A549 (cell line): ENCODE data around the gene TTC24. TPM values are rescaled to one million over a fixed set of nuclear protein-coding genes. Genes with fewer than 3 reads are reported as not detected.
A peak's percentile ranks its signal among the peaks of the same experiment; 100 is the strongest.
"Not testable (repeated sequence)": the region's sequence is repeated elsewhere in the genome, so short reads cannot be mapped to it uniquely, and the experiment has no call there.

Source experiments
- ATAC-seq, 2 experiments: fragments of 200-7000 bp in 1 of 2; fragments of >200 bp in 1 of 2; cut with Nextera tagmentation in 1 of 2; cut with Tn5 transposase in 1 of 2; 3 replicates each; pipeline versions ENCODE4 v1.8.0 to v1.9.1; 2018 to 2020; ENCODE audit warnings: mild to moderate bottlenecking in 1 of 2, moderate library complexity in 1 of 2
- CTCF ChIA-PET: fragments of 300-600 bp; sonication (Branson Sonifier 250); formaldehyde crosslinking; extraction: SDS; loops from one replicate; lab custom pipeline; 2021; ENCODE audit warnings: antibody characterized with exemption, inconsistent platforms; lab: Yijun Ruan, JAX
- POLR2A ChIA-PET: fragments of 350-600 bp; formaldehyde crosslinking; extraction: SDS; loops from one replicate; lab custom pipeline; 2021; ENCODE audit warnings: antibody characterized with exemption, inconsistent platforms; lab: Yijun Ruan, JAX
- DNase-seq, 2 experiments: peaks; one replicate each; pipeline versions ENCODE4 v3.0.0 to v3.0.0-alpha.2; 2011 to 2016; ENCODE audit warnings: low read depth in 1 of 2, low spot score in 1 of 2
- FAIRE-seq: peaks from 2 replicates; lab custom pipeline; 2011; peaks lifted over from hg19 to GRCh38; lab: Jason Lieb, UNC
- H3K27ac ChIP-seq, 2 experiments: fragments of >200 bp; sonication (Bioruptor Twin); formaldehyde crosslinking; 3 replicates each; pipeline ENCODE4 v1.5.1; 2016 to 2017
- H3K4me1 ChIP-seq: fragments of >200 bp; sonication (Bioruptor Twin); formaldehyde crosslinking; 3 replicates; pipeline ENCODE4 v1.6.1; 2016
- H3K4me2 ChIP-seq: fragments of >200 bp; sonication (Bioruptor Twin); formaldehyde crosslinking; 3 replicates; pipeline ENCODE4 v1.6.1; 2016
- H3K4me3 ChIP-seq: fragments of >200 bp; sonication (Bioruptor Twin); formaldehyde crosslinking; 3 replicates; pipeline ENCODE4 v1.5.1; 2016
- H3K9me3 ChIP-seq: fragments of >200 bp; sonication (Bioruptor Twin); formaldehyde crosslinking; 3 replicates; pipeline ENCODE4 v1.6.1; 2016
- CBX2 ChIP-seq: fragments of 200-600 bp; sonication (generic); IDR thresholded peaks from 2 replicates; pipeline ENCODE4 v1.6.1; 2016; ENCODE audit warnings: low read depth, mild to moderate bottlenecking, borderline replicate concordance
- EP300 ChIP-seq, 2 experiments: fragments of >200 bp; sonication (Bioruptor Twin); formaldehyde crosslinking; IDR thresholded peaks; 2 replicates in 1 of 2; 3 replicates in 1 of 2; pipeline ENCODE4 v1.6.1; 2016 to 2017
- ESRRA ChIP-seq: fragments of 150-350 bp; IDR thresholded peaks from 2 replicates; pipeline ENCODE4 v1.6.1; 2014; ENCODE audit warnings: mild to moderate bottlenecking, low read length, borderline replicate concordance
- FOSB ChIP-seq: fragments of 250-450 bp; sonication (Bioruptor Pico); IDR thresholded peaks from 2 replicates; pipeline ENCODE4 v1.5.0; 2020; ENCODE audit warnings: mild to moderate bottlenecking, moderate library complexity
- FOSL2 ChIP-seq, 2 experiments: fragments of 450-650 bp in 1 of 2; fragments of >200 bp in 1 of 2; sonication (Bioruptor Twin) in 1 of 2; formaldehyde crosslinking; IDR thresholded peaks; 2 replicates each; pipeline versions ENCODE4 v1.5.0 to v1.6.1; 2016 to 2020; ENCODE audit warnings: mild to moderate bottlenecking in 1 of 2, moderate library complexity in 1 of 2
- FOXS1 ChIP-seq: fragments of 250-450 bp; sonication (Bioruptor Pico); IDR thresholded peaks from 2 replicates; pipeline ENCODE4 v1.5.0; 2020; ENCODE audit warnings: mild to moderate bottlenecking, moderate library complexity
- GATA3 ChIP-seq: IDR thresholded peaks from 2 replicates; pipeline ENCODE4 v1.6.1; 2012; ENCODE audit warnings: borderline replicate concordance
- NPAS2 ChIP-seq: fragments of 250-450 bp; sonication (Bioruptor Pico); IDR thresholded peaks from 2 replicates; pipeline ENCODE4 v1.8.0; 2022; ENCODE audit warnings: mild to moderate bottlenecking, moderate library complexity, borderline replicate concordance
- RAD21 ChIP-seq, 2 experiments: fragments of >200 bp in 1 of 2; sonication (Bioruptor Twin) in 1 of 2; formaldehyde crosslinking in 1 of 2; IDR thresholded peaks in 1 of 2; conservative IDR thresholded peaks in 1 of 2; 2 replicates in 1 of 2; 3 replicates in 1 of 2; pipeline ENCODE4 v1.6.1; 2012 to 2018; ENCODE audit warnings: inconsistent platforms in 1 of 2
- RNF2 ChIP-seq: fragments of 200-600 bp; sonication (generic); IDR thresholded peaks from 2 replicates; pipeline ENCODE4 v1.6.1; 2016; ENCODE audit warnings: low read depth, mild to moderate bottlenecking, antibody characterized with exemption, moderate library complexity, borderline replicate concordance
- SMC3 ChIP-seq: fragments of >200 bp; sonication (Bioruptor Twin); formaldehyde crosslinking; IDR thresholded peaks from 3 replicates; pipeline ENCODE4 v1.6.1; 2018; ENCODE audit warnings: inconsistent platforms
- TFCP2L1 ChIP-seq: fragments of 250-450 bp; sonication (Bioruptor Pico); IDR thresholded peaks from 2 replicates; pipeline ENCODE4 v1.5.0; 2021; ENCODE audit warnings: mild to moderate bottlenecking
- ZNF302 ChIP-seq: fragments of 250-450 bp; sonication (Bioruptor Pico); IDR thresholded peaks from 2 replicates; pipeline ENCODE4 v1.9.0; 2021; ENCODE audit warnings: inconsistent platforms, mild to moderate bottlenecking, moderate library complexity
- WGBS: methylation state at CpG from one replicate; pipeline ENCODE4 v1.1.6; 2017; ENCODE audit errors: missing lambda C conversion rate; 5-methylcytosine and 5-hydroxymethylcytosine counted together
- polyA plus RNA-seq, 4 experiments: library from polyadenylated mRNA; depleted of rRNA in 3 of 4; stranded (reverse); fragments of >200 nt; fragmentation: RNase III in 1 of 4; extraction: RNeasy Plus Mini Kit Qiagen cat#74134 plus additional on column Dnase treatment in 1 of 4; gene quantifications; 2 replicates in 3 of 4; 3 replicates in 1 of 4; pipeline ENCODE4 v1.2.3, GENCODE V29; 2011 to 2017
- TF ChIP-seq, protein P1 (sequence below): fragments of >200 bp; sonication (Bioruptor Twin); formaldehyde crosslinking; IDR thresholded peaks from 3 replicates; pipeline ENCODE4 v1.5.1; 2016
- TF ChIP-seq, protein P2 (sequence below): fragments of 450-650 bp; IDR thresholded peaks from 2 replicates; pipeline ENCODE4 v1.6.1; 2014; ENCODE audit warnings: antibody characterized with exemption
- TF ChIP-seq, protein P3 (sequence below): fragments of 250-450 bp; sonication (Bioruptor Pico); IDR thresholded peaks from 2 replicates; pipeline ENCODE4 v1.5.0; 2021; ENCODE audit warnings: mild to moderate bottlenecking, moderate library complexity, borderline replicate concordance
- TF ChIP-seq, protein P4 (sequence below): fragments of 200-600 bp; sonication (generic); IDR thresholded peaks from 2 replicates; pipeline ENCODE4 v1.6.1; 2016; ENCODE audit warnings: antibody characterized with exemption, mild to moderate bottlenecking, moderate library complexity
- TF ChIP-seq, protein P5 (sequence below): IDR thresholded peaks from 2 replicates; pipeline ENCODE4 v1.6.1; 2012

TTC24 gene
- polyA plus RNA-seq, 2 of the 4 experiments (the other 2 are of a cell fraction), result not detected

DNA sequence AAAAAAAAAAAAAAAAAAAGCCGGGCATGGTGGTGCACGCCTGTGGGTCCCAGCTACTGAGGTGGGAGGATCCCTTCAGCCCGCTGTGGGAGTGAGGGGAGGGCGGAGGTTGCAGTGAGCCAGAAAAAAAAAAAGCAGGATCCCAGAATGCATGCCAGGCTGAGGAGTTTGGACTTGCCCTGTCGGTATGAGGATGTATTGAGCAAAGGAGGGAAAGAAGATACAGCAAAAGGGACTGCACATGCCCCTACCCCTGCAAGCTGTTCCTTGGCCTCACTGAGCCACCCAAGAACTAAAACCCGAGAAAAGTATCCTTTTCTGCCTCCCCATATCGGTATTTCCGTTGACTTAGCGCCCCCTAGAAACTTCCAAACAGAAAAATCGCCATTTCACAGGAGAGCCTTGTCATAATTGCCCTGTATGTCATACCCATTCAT is 23.1 kb downstream of the TTC24 start:
- Histone ChIP-seq H3K9me3 (no peaks in the 10 kb centered on the region), H3K27ac (peak overlapping the region; percentile 6 to 94; a peak in 3 of 6 replicates), H3K4me1 (peaks cover 19% of the 10 kb centered on the region), H3K4me3 (no peak overlapping the region), H3K4me2 (peak overlapping the region; percentile 80)
- CTCF ChIA-PET, result interaction anchor here (0.7 to 5.1 kb wide), 11 partner anchors 9 to 224 kb away, joined by 3 to 23 read pairs (median 4); partner anchors contain the start of genes HAPLN2, NAXE and TTC24
- TF ChIP-seq RAD21 (conservative IDR thresholded peaks at IDR 0.05 in 1 of 2, IDR thresholded peaks at IDR 0.05 in 1 of 2) (peak in 1 of 2 experiments; percentile 41; a peak in 3 of 5 replicates), NPAS2 (CRISPR knock-in tag) (no peak), EP300 (IDR thresholded peaks at IDR 0.05) (no peak), RNF2 (no peak), ESRRA (no peak), SMC3 (peak; percentile 10; the same call in 1 of the 3 replicates)
- TF ChIP-seq, protein P1, sequence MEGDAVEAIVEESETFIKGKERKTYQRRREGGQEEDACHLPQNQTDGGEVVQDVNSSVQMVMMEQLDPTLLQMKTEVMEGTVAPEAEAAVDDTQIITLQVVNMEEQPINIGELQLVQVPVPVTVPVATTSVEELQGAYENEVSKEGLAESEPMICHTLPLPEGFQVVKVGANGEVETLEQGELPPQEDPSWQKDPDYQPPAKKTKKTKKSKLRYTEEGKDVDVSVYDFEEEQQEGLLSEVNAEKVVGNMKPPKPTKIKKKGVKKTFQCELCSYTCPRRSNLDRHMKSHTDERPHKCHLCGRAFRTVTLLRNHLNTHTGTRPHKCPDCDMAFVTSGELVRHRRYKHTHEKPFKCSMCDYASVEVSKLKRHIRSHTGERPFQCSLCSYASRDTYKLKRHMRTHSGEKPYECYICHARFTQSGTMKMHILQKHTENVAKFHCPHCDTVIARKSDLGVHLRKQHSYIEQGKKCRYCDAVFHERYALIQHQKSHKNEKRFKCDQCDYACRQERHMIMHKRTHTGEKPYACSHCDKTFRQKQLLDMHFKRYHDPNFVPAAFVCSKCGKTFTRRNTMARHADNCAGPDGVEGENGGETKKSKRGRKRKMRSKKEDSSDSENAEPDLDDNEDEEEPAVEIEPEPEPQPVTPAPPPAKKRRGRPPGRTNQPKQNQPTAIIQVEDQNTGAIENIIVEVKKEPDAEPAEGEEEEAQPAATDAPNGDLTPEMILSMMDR, result peak; percentile 63
- POLR2A ChIA-PET, result no interaction called here
- DNase-seq (peak; percentile 45 to 48), ATAC-seq (peak; percentile 22 to 40; a peak in 5 of 6 replicates), FAIRE-seq (no peak)
- 31% methylated on average over 10 of the region's 10 CpGs for WGBS

DNA sequence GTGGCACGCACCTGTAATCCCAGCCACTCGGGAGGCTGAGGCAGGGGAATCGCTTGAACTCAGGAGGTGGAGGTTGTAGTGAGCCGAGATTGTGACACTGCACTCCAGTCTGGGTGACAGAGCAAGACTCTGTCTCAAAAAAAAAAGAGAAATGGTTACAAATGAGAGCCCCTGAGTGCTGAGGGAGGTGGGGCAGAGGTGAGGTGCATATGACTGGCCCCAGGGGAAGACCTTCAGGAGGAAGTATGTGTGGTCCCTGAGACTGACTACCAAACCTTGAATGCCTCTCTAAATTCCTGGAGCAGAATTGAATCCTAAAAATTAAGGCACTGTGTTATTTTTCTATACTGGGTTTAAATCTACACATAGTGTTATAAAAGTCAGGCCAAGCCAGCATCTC is 27.8 kb downstream of the TTC24 start:
- H3K27ac ChIP-seq, FAIRE-seq, H3K4me3 ChIP-seq, DNase-seq, H3K9me3 ChIP-seq, H3K4me2 ChIP-seq, POLR2A ChIA-PET, ATAC-seq: not testable (repeated sequence)
- H3K4me1 ChIP-seq, result peaks cover 13% of the 10 kb centered on the region; the same call in 2 of the 3 replicates
- WGBS, result 55% methylated on average over 4 of the region's 4 CpGs
- CTCF ChIA-PET, result interaction anchor here (0.7 to 6.9 kb wide), 30 partner anchors 9 to 236 kb away, joined by 3 to 135 read pairs (median 8); partner anchors contain the start of genes HAPLN2, MEF2D and NAXE

DNA sequence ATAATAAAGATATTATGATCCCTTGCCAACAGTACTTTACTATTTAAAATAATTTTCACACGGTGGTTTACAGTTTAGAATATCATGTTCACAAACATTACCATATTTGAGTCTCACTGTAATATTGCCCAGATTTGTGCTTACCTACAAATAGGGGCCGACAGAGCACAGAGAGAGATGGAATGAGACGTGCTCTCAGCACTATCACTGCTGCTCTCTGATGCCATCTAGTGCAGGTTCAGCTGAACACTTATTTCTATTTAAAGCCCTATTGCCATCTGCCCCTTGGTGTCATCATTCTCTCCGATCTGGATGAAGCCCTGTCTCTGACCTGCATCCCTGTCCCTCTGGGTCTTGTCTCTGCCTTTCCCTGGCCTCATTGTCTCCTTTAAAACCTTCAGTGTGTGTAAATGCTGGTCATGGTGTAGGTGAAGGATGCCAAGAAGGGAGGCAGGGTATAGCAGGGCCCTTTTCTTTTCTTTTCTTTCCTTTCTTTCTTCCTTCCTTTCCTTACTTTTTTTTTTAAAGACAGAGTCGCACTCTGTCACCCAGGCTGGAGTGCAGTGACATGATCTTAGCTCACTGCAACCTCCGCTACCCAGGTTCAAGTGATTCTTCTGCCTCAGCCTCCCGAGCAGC is 28.6 kb downstream of the TTC24 start:
- peaks cover 8% of the 10 kb centered on the region; the same call in 2 of the 3 replicates for H3K4me1 ChIP-seq
- DNase-seq (peak; percentile 67 to 84), FAIRE-seq (peak; percentile 73), ATAC-seq (peak; percentile 98 to 99)
- POLR2A ChIA-PET, result interaction anchor here (1.0 to 1.8 kb wide), 2 partner anchors 16 to 151 kb away, joined by 7 read pairs; partner anchors contain the start of gene NAXE
- H3K4me2 ChIP-seq, result peak overlapping the region; percentile 71
- WGBS, result 21% methylated on average over 7 of the region's 7 CpGs
- H3K4me3 ChIP-seq, result no peak overlapping the region
- H3K9me3 ChIP-seq, result no peaks in the 10 kb centered on the region
- peak overlapping the region; percentile 41 to 70; a peak in 4 of 6 replicates for H3K27ac ChIP-seq
- CTCF ChIA-PET, result interaction anchor here (0.5 to 6.9 kb wide), 57 partner anchors 9 to 256 kb away, joined by 3 to 135 read pairs (median 5); partner anchors contain the start of genes HAPLN2, MEF2D, NAXE and TTC24
- TF ChIP-seq, protein P1, result peak; percentile 83
- TF ChIP-seq FOXS1 (CRISPR knock-in tag) (no peak), SMC3 (peak; percentile 79), FOSB (no peak), TFCP2L1 (CRISPR knock-in tag) (no peak), CBX2 (no peak), FOSL2 (IDR thresholded peaks at IDR 0.05) (no peak), FOSL2 (CRISPR knock-in tag; IDR thresholded peaks at IDR 0.05) (no peak), GATA3 (no peak), ZNF302 (CRISPR knock-in tag) (no peak)
- TF ChIP-seq, protein P2, sequence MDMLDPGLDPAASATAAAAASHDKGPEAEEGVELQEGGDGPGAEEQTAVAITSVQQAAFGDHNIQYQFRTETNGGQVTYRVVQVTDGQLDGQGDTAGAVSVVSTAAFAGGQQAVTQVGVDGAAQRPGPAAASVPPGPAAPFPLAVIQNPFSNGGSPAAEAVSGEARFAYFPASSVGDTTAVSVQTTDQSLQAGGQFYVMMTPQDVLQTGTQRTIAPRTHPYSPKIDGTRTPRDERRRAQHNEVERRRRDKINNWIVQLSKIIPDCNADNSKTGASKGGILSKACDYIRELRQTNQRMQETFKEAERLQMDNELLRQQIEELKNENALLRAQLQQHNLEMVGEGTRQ, result no peak
- TF ChIP-seq, protein P3, sequence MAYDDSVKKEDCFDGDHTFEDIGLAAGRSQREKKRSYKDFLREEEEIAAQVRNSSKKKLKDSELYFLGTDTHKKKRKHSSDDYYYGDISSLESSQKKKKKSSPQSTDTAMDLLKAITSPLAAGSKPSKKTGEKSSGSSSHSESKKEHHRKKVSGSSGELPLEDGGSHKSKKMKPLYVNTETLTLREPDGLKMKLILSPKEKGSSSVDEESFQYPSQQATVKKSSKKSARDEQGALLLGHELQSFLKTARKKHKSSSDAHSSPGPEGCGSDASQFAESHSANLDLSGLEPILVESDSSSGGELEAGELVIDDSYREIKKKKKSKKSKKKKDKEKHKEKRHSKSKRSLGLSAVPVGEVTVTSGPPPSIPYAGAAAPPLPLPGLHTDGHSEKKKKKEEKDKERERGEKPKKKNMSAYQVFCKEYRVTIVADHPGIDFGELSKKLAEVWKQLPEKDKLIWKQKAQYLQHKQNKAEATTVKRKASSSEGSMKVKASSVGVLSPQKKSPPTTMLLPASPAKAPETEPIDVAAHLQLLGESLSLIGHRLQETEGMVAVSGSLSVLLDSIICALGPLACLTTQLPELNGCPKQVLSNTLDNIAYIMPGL (CRISPR knock-in tag), result no peak
- TF ChIP-seq, protein P4, sequence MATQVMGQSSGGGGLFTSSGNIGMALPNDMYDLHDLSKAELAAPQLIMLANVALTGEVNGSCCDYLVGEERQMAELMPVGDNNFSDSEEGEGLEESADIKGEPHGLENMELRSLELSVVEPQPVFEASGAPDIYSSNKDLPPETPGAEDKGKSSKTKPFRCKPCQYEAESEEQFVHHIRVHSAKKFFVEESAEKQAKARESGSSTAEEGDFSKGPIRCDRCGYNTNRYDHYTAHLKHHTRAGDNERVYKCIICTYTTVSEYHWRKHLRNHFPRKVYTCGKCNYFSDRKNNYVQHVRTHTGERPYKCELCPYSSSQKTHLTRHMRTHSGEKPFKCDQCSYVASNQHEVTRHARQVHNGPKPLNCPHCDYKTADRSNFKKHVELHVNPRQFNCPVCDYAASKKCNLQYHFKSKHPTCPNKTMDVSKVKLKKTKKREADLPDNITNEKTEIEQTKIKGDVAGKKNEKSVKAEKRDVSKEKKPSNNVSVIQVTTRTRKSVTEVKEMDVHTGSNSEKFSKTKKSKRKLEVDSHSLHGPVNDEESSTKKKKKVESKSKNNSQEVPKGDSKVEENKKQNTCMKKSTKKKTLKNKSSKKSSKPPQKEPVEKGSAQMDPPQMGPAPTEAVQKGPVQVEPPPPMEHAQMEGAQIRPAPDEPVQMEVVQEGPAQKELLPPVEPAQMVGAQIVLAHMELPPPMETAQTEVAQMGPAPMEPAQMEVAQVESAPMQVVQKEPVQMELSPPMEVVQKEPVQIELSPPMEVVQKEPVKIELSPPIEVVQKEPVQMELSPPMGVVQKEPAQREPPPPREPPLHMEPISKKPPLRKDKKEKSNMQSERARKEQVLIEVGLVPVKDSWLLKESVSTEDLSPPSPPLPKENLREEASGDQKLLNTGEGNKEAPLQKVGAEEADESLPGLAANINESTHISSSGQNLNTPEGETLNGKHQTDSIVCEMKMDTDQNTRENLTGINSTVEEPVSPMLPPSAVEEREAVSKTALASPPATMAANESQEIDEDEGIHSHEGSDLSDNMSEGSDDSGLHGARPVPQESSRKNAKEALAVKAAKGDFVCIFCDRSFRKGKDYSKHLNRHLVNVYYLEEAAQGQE, result no peak
- TF ChIP-seq, protein P5, sequence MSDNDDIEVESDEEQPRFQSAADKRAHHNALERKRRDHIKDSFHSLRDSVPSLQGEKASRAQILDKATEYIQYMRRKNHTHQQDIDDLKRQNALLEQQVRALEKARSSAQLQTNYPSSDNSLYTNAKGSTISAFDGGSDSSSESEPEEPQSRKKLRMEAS, result 0 out of 2 replicates have a peak, but pooled peaks have one; percentile 25
